NCI-H1105 (cell line): Measurements from ENCODE around the gene IL31RA.
"Not testable (repeated sequence)": the region's sequence is repeated elsewhere in the genome, so short reads cannot be mapped to it uniquely, and the experiment has no call there.

Experiments
- DNase-seq: peaks from one replicate; lab custom pipeline; 2025; lab: John Stamatoyannopoulos, UW

Gene IL31RA

GRCh38 chr5:55926476-55926875 is 75.3 kb downstream of the IL31RA start:
- no peak for DNase-seq

DNA sequence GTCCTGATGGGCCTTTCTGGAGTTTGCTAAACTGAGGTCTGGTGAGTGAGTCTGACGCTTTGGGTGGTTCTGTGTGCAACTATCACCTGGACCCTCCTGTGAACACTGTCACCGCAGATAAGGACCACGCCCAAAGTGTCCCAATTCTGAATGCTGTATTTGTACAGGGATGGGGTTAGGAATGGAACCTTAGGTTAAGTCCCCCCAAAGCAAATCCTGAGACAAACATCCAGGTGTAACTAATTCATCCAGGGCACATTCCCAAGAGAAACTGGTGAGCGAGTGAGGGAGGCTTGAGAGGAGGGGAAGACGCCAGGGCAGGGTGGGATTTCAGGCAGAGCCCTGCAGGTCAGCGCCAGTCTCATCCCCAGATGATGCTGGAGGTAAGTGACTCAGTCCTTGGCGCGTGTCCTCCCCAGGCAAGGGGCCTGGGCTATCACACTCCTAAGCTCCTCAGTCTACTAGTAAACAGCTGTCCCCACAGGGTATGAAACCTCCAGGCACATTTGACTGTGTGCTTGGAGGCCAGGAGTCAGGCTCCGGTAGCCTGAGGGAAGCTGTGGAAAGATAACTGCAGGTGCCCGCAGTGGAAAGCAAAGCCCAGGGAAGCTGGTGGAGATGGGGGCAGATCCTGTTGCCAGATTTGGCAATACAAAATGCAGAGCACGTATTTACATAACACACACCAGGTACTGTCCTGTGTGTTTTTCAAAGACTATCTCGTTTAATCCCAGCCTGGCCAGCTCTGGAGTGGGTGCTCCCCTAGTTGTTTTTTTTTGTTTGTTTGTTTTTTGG is 76.9 kb downstream of the IL31RA start:
- no peak for DNase-seq

GRCh38 chr5:55929020-55929799 is 78.1 kb downstream of the IL31RA start:
- DNase-seq, result no peak

DNA sequence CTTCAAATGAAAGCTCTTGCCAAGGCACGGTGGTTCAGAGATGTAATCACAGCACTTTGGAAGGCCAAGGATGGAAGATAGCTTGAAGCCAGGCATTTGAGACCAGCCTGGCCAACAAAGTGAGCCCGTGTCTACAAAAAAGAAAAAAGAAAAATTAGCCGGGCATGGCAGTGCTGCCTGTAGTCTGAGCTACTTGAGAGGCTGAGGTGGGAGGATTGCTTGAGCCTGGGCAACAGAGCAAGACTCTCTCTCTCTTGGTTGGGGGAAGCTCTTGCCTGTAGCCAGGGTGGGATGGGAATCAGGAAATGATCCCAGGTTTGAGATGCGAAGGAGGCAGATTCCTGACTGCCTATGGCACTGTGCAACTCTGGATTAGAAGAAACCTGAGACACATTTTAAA is 81.5 kb downstream of the IL31RA start:
- DNase-seq, result no peak

DNA sequence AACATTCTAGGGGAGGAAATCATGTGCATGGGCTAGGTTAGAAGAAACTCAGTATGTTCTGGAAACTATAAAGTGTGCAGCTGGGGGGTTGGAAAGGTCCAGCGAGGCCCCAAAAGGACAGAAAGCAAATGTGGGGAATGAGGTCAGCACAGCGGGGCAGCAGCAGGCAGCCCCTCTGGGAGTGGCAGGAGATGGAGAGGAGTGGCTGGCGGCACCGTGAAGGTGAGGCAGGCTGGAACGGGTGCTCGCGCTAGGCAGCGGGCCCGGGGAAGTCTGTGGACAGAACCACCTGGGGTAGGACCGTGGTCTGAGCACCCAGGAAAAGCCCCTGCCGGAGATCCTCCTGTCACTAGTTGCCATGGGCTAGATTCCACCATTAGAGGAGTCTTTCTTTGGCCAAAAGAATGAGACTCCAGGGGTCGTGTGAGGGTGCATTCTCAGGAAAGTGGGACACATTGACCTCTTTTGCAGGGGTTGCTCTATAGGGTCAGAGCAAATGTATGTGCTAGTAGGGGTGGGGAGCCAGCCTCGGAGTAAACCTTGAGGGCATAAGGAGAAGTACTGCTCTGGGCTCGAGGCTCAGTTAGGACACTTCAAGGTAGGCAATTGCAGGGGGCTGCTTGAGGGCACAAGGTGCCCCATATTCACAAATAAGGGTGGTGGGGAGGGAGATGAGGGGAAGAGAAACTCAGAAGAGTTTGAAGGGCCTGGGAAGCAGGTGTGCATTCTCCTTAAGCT is 82.4 kb downstream of the IL31RA start:
- no peak for DNase-seq

DNA sequence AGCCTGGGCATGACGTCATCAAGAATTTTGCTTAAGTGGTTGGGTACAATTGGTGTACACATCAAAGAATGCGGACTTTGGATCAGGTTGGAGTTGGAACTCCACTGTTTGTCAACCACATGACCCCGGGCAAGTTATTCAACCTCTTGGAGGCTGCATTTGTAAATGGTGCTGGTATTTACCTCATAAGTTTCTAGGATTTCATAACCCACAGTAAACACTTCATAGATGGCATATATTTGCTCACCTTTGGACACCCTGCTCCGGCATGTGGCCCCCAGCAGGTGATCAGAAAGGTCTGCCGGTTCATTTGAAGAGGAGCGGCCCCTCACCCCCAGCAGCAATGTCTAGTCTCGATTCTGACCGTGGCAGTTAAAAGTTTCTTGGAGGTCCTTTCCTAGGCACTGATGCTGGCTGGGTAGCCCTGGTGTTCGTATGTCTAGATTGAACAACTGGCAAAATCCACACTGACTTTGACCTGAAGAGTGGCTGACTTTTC is 83.0 kb downstream of the IL31RA start:
- no peak for DNase-seq

GRCh38 chr5:55934720-55935119 is 83.6 kb downstream of the IL31RA start:
- DNase-seq, result no peak

- no peak for DNase-seq
Observed at GRCh38 chr5:55935371-55935770, 84.2 kb downstream of the IL31RA start.

DNA sequence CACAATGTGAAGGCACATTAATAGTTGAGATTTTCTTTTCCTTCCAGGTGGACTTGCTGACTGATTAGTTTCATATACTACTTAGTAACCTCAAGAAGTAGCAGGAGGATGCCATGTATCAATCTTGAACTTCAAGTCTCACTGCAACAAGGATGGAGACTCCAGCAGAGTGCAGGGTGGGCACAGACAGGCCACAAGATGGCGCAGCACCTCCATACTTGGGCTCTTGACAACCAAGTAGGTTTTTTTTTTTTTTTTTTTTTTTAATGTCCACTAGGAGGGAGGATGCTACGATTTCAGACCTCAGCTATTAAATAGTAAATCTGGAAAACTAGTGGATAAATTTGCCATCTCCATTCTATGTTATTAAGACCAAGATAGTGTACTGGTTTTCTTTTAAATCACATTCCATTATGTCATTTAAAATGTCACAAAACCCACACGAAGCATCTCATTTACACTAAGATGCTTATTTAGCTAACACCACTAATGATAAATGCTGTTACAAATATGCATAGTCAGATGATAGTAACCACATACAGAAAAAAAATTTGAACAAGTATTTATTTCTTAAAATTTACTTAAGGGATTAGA is 85.0 kb downstream of the IL31RA start:
- DNase-seq, result peak; percentile 44

DNA sequence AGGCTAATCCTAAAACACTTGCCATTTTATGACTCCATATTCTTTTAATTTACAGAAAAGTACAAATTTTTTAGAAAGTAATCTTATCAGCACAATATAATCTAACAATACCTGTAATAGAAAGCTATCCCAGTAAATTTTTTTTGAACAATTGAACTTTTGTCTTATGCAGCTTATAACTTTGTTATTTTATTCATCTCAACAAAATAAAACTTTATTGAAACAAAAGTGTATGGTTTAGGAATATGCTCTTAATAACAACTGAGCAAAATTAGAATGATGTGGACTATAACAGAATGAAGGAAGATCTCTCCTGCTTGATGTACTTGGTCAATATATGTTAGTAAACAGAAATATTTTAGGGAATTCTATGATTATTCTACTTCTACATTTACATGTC is 86.4 kb downstream of the IL31RA start:
- not testable (repeated sequence) for DNase-seq

GRCh38 chr5:55941154-55941553 is 90.0 kb downstream of the IL31RA start:
- not testable (repeated sequence) for DNase-seq

- no peak for DNase-seq
Observed at GRCh38 chr5:55959208-55959607, 108.1 kb downstream of the IL31RA start.

- no peak for DNase-seq
Observed at GRCh38 chr5:55960779-55961178, 109.6 kb downstream of the IL31RA start.

GRCh38 chr5:55965525-55965924 is 114.4 kb downstream of the IL31RA start:
- no peak for DNase-seq

DNA sequence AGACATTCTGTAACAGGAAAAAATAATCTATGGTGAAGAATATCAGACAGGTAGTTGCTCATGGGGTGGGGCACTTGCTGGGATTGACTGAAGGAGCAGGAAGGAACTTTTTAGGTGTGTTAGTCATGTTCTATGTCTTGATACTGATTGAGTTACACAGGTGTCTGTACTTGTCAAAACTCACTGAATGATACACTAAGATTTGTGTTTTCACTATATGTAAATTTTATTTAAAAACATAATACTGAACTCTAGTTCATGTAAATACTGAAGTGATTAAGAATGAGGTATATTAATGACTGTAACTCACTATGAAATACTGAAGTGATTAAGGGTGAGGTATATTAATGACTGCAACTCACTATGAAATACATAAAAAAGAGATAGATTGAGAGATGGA is 115.1 kb downstream of the IL31RA start:
- DNase-seq, result no peak

GRCh38 chr5:55969956-55970355 is 118.8 kb downstream of the IL31RA start:
- no peak for DNase-seq
